Measurements from ENCODE around the gene PLCH2.

The PLCH2 gene

DNA sequence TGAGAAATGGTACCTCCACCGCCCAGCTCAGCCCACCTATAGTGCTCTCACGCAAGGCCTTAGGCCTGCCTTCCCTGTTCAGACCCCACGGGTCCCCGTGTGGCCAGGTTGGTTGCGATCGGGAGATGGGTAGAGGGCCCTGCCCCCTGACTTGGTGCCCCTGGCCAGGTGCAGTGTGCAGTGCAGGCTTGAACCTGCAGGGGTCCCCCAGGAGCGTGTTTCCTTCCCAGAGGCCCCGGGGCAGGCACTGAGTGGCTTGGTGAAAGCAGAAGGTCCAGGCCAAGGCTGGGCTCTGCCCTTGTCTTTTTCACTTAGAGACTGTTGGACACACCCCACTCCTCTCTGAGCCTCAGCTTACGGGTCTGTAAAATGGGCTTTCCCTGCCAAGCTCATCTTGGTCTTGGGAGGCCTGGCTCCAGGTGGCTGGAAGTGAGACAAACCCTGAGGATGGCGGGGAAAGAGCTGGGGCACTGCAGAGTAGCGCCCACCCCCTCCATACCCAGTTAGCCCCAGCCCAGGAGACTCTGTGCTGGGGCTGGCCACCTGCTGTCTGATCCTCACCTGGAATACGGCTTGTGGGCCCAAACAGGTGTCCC lies 63.3 kb downstream of the PLCH2 start:
- Histone ChIP-seq H3K27ac (ENCODE audit: insufficient read depth, low read length, poor library complexity, severe bottlenecking) (no peak overlapping the region), H3K4me3 (ENCODE audit: insufficient read depth, low read depth, low read length, poor library complexity, severe bottlenecking) (no peak overlapping the region), H3K36me3 (ENCODE audit: control insufficient read depth, insufficient read depth, low read length) (no peaks in the 10 kb centered on the region), H3K27me3 (replicated peaks; ENCODE audit: control insufficient read depth, insufficient read depth, low read length, poor library complexity, severe bottlenecking) (no peaks in the 10 kb centered on the region), H3K4me1 (ENCODE audit: control insufficient read depth, insufficient read depth, low read length, poor library complexity, severe bottlenecking) (peaks cover 10% of the 10 kb centered on the region), H3K9me3 (ENCODE audit: control insufficient read depth, low read length) (no peaks in the 10 kb centered on the region)
- DNase-seq: no peak

DNA sequence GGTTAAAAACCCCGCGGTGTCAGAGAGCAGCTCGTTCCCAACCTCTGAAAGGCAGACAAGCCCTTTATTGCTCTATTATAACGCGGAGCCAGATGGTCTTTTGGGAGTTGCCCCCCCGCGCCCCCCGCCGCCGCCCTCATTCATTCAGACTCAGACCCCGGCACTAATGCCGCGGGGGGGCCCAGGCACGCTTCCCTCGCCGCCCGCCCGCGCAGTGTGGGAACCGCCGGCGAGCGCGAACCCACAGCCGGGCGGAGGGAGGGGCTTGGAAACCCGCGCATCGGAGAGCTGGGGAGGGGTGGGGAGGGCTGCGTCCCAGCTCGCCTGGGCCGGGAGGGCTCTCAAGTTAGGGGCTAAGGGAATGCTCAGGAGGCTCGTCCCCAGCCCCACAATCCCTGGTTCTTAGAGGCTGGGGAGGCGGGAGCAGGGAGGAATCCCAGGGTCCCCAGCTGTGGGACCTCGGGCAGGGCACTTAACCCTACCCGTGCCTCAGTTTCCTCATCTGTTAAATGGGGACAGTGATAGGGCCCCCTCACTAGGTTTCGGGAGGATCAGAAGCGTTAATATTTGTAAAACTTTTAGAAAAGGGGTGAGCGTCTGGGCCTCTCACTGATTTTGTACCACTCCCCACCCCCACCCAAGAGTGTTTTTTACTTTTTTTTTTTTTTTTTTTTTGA lies 64.9 kb downstream of the PLCH2 start:
- no peaks in the 10 kb centered on the region for H3K36me3 ChIP-seq (ENCODE audit: control insufficient read depth, insufficient read depth, low read length)
- H3K27ac ChIP-seq (ENCODE audit: insufficient read depth, low read length, poor library complexity, severe bottlenecking): no peak overlapping the region
- no peaks in the 10 kb centered on the region for H3K9me3 ChIP-seq (ENCODE audit: control insufficient read depth, low read length)
- no peak for DNase-seq
- H3K27me3 ChIP-seq (replicated peaks; ENCODE audit: control insufficient read depth, insufficient read depth, low read length, poor library complexity, severe bottlenecking): no peaks in the 10 kb centered on the region
- no peak overlapping the region for H3K4me3 ChIP-seq (ENCODE audit: insufficient read depth, low read depth, low read length, poor library complexity, severe bottlenecking)
- peaks cover 18% of the 10 kb centered on the region for H3K4me1 ChIP-seq (ENCODE audit: control insufficient read depth, insufficient read depth, low read length, poor library complexity, severe bottlenecking)

DNA sequence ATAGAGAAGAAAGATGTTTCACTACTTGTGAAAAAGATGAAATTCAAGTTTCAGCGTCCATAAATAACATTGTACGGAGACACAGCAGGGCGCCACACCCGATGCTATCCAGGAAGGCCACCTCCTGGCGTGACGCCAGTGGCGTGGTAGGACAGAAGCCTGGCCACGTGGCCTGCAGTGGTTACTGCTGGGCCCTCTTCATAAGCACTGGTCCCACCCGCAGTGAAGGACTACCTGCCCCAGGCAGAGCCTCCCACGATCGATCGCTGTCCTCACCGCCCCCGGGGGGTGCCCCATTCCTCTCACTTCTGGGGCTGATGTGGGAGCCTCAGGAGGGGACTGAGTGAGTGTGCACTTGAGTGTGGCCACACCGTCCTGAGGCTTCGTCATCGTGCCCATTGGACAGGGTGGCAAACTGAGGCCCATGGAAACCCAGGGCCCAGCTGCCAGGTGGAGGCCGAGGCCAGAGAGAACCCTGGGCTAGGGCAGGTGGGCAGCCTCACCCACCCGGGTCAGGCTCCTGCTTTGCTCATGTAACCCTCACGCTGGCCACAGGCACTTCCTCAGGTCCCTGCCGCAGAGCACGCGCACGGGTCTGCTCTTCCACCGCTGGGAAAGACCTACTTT lies 65.6 kb downstream of the PLCH2 start:
- no peak overlapping the region for H3K4me3 ChIP-seq (ENCODE audit: insufficient read depth, low read depth, low read length, poor library complexity, severe bottlenecking)
- peaks cover 24% of the 10 kb centered on the region for H3K4me1 ChIP-seq (ENCODE audit: control insufficient read depth, insufficient read depth, low read length, poor library complexity, severe bottlenecking)
- H3K27ac ChIP-seq (ENCODE audit: insufficient read depth, low read length, poor library complexity, severe bottlenecking): no peak overlapping the region
- H3K36me3 ChIP-seq (ENCODE audit: control insufficient read depth, insufficient read depth, low read length): no peaks in the 10 kb centered on the region
- H3K9me3 ChIP-seq (ENCODE audit: control insufficient read depth, low read length): no peaks in the 10 kb centered on the region
- DNase-seq: no peak
- H3K27me3 ChIP-seq (replicated peaks; ENCODE audit: control insufficient read depth, insufficient read depth, low read length, poor library complexity, severe bottlenecking): no peaks in the 10 kb centered on the region

DNA sequence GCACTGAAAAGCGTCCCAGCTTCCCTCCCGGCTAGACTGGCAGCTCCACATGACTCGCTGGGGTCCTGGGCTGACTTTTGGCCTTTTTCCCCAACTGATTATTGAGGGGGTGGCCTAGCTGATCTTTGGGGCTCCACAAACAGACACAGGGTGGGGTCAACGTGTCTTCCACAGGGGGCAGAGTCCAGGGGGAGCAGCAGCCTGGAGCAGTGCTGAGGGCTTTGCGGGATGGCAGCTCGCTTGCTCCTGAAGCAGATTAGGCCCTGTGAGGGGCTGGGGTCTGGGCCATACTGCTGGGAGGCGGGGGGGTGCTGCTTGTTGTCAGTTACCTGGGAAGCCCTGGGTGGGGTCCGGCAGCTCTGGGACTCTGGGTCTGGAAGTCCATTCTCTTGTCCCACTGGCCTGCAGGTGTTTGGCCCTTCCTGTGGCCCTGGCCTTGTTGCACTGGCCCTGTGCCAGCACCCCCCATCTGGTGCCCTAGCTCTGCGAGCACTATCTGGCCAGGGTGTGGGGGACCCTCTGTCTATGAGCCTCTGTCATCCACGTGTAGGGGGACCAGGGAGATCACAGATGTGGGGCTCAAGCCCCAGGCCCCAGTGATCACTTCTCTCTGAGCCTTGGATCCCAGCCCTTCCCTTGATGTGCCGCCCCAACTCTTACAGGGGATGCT lies 66.3 kb downstream of the PLCH2 start:
- Histone ChIP-seq H3K27ac (ENCODE audit: insufficient read depth, low read length, poor library complexity, severe bottlenecking) (no peak overlapping the region), H3K9me3 (ENCODE audit: control insufficient read depth, low read length) (no peaks in the 10 kb centered on the region), H3K4me1 (ENCODE audit: control insufficient read depth, insufficient read depth, low read length, poor library complexity, severe bottlenecking) (peaks cover 27% of the 10 kb centered on the region), H3K36me3 (ENCODE audit: control insufficient read depth, insufficient read depth, low read length) (no peaks in the 10 kb centered on the region), H3K27me3 (replicated peaks; ENCODE audit: control insufficient read depth, insufficient read depth, low read length, poor library complexity, severe bottlenecking) (no peaks in the 10 kb centered on the region), H3K4me3 (ENCODE audit: insufficient read depth, low read depth, low read length, poor library complexity, severe bottlenecking) (no peak overlapping the region)
- DNase-seq: no peak

DNA sequence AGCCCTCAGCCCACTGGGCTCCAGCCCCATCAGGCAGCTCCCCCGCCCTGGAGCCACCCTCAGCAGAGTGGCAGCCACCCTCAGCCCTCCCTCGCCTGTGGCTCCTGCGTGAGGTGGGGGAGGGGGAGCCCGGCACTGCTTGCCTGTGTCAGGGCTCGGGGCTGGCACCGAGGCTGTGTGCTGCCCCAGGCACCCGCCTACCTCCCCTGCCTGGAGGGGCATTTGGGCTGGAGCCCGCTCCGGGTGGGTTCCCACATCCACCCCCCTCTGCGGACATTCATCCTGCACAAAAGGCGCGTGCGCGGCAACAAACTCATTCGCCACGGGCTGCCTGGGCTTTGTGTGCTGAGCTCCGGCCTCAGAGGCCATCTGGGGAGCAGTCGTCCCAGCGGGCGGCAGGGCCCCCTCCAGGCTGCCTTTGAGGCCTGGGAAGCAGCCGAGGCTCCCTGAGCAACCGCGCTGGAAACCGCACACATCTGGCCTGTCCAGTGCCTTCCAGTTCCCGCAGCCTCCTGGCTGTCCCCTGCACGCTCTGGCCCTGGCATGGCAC lies 67.5 kb downstream of the PLCH2 start:
- H3K9me3 ChIP-seq (ENCODE audit: control insufficient read depth, low read length): no peaks in the 10 kb centered on the region
- no peak overlapping the region for H3K27ac ChIP-seq (ENCODE audit: insufficient read depth, low read length, poor library complexity, severe bottlenecking)
- H3K4me1 ChIP-seq (ENCODE audit: control insufficient read depth, insufficient read depth, low read length, poor library complexity, severe bottlenecking): peaks cover 39% of the 10 kb centered on the region
- no peak for DNase-seq
- no peaks in the 10 kb centered on the region for H3K36me3 ChIP-seq (ENCODE audit: control insufficient read depth, insufficient read depth, low read length)
- no peaks in the 10 kb centered on the region for H3K27me3 ChIP-seq (replicated peaks; ENCODE audit: control insufficient read depth, insufficient read depth, low read length, poor library complexity, severe bottlenecking)
- no peak overlapping the region for H3K4me3 ChIP-seq (ENCODE audit: insufficient read depth, low read depth, low read length, poor library complexity, severe bottlenecking)

DNA sequence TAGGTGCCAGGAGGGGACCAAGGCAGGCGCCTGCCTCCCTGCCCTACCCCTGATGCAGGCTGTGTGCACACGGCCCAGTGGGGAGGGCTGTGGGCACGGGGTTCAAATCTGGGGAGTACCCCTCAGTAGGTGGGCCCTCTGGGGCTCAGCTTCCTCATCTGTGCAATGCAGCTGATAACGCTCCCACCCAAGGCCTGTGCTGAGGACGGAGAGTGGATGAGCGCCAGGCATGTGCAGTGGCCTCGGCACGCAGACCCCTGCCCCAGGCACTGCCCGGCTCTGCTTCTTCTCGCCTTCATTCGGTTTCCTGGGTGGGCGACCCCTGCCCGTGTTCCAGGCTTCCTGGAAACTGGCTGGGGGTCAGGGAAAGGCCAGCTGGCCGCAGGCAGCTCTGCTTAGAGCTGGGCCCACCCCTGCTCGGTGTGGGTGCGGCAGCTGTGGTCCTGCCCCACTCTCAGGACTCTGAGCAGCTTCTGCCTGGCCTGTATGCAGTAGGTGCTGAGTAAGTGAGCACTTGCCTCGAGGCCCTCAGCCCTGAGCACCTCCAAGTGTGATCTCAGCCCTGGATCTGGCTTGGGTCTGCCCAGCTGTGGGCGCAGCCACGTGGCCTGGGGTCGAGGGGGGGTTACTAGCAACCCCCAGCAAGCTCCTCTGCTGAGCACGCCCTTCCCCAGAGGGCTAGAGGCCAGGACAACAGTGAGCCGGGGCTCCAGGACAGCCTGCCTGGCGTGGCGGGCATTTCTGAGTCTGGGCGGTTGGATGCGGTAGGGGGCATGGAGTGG lies 68.2 kb downstream of the PLCH2 start:
- Histone ChIP-seq H3K27me3 (replicated peaks; ENCODE audit: control insufficient read depth, insufficient read depth, low read length, poor library complexity, severe bottlenecking) (no peaks in the 10 kb centered on the region), H3K9me3 (ENCODE audit: control insufficient read depth, low read length) (no peaks in the 10 kb centered on the region), H3K4me3 (ENCODE audit: insufficient read depth, low read depth, low read length, poor library complexity, severe bottlenecking) (no peak overlapping the region), H3K4me1 (ENCODE audit: control insufficient read depth, insufficient read depth, low read length, poor library complexity, severe bottlenecking) (peaks cover 45% of the 10 kb centered on the region), H3K27ac (ENCODE audit: insufficient read depth, low read length, poor library complexity, severe bottlenecking) (no peak overlapping the region), H3K36me3 (ENCODE audit: control insufficient read depth, insufficient read depth, low read length) (no peaks in the 10 kb centered on the region)
- DNase-seq: no peak

DNA sequence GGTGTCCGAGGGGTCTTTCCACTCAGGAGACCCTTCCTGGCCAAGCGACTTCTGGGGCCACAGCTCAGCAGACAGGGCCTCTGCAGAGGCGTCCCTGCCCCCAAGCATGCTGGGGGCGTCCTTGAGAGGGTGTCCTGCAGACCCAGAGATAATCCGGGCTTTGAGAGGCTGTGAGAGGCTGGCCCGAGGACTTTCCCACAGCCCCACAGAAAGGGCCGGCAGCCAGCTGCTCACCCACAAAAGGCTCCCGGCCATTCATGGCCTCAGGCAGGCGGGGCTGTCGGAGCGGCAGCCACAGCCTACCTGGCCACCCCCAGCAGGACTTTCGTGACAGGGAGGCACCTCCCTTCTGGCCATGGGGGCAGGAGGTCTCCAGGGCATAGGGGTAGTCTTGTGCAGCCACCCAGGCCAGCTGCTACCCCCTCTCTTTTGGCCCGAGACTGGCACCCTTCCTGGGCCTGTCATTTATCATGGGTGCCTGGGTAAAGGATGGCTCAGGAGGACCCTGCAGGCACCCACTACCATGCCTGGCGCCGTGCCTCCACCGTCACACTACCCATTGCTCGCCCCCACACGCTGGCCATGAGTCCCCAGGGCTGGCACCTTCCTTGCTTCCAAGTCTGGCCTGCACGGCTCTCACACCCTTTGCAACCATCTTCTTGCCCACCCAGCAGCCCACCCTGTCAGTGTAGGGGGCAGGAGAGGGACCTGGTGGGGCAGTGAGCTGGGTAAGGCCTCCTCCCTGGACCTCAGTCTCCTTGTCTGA lies 69.0 kb downstream of the PLCH2 start:
- H3K27ac ChIP-seq (ENCODE audit: insufficient read depth, low read length, poor library complexity, severe bottlenecking): peak overlapping the region; percentile 37
- DNase-seq: no peak
- H3K9me3 ChIP-seq (ENCODE audit: control insufficient read depth, low read length): no peaks in the 10 kb centered on the region

DNA sequence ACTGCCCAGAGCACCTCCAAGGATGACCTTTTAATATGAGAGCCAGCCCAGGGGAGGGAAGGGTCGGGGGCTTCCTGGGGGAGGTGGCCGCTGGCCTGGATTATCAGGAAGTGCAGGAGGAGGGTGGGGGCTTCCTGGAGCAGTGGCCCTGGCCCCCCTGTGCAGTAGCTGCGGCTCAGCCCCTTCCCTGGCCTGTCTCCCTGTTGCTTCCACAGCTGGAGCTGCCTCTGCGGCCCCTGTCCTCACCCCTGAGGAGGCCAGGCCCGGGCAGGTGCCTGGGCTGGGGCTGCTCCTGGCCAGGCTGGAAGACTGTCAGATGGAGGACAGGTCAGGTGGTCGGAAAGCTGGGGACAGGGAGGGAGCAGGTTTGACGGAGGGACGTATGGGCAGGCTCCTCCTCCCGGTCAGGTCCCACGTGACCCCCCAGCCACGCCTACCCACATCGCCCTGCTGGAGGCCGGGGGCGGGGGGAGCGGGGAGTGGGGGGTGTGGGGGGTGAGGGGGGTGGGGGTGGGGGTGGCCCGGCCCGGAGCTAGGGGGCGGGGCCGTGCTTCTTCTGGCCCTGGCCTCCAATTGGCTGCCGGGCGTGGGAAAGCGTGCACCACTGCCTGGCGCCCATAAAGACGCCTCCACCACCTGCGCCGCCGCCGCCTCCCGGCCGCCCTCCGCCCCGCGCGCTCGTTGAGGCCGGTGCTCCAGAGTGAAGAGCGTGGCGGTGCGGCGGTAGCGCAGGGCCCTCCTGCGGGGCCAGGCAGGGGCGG lies 69.8 kb downstream of the PLCH2 start:
- H3K27ac ChIP-seq (ENCODE audit: insufficient read depth, low read length, poor library complexity, severe bottlenecking): peak overlapping the region; percentile 98
- peaks cover 41% of the 10 kb centered on the region for H3K4me1 ChIP-seq (ENCODE audit: control insufficient read depth, insufficient read depth, low read length, poor library complexity, severe bottlenecking)

More for the DNA sequence above, 69.0 kb downstream of the PLCH2 start:
- Histone ChIP-seq H3K36me3 (ENCODE audit: control insufficient read depth, insufficient read depth, low read length) (no peaks in the 10 kb centered on the region), H3K27me3 (replicated peaks; ENCODE audit: control insufficient read depth, insufficient read depth, low read length, poor library complexity, severe bottlenecking) (no peaks in the 10 kb centered on the region), H3K4me3 (ENCODE audit: insufficient read depth, low read depth, low read length, poor library complexity, severe bottlenecking) (no peak overlapping the region), H3K4me1 (ENCODE audit: control insufficient read depth, insufficient read depth, low read length, poor library complexity, severe bottlenecking) (peaks cover 48% of the 10 kb centered on the region)

More for the DNA sequence above, 69.8 kb downstream of the PLCH2 start:
- no peaks in the 10 kb centered on the region for H3K27me3 ChIP-seq (replicated peaks; ENCODE audit: control insufficient read depth, insufficient read depth, low read length, poor library complexity, severe bottlenecking)
- no peaks in the 10 kb centered on the region for H3K36me3 ChIP-seq (ENCODE audit: control insufficient read depth, insufficient read depth, low read length)
- H3K4me3 ChIP-seq (ENCODE audit: insufficient read depth, low read depth, low read length, poor library complexity, severe bottlenecking): peak overlapping the region; percentile 64
- DNase-seq: peak; percentile 85 to 91 (median 88)
- no peaks in the 10 kb centered on the region for H3K9me3 ChIP-seq (ENCODE audit: control insufficient read depth, low read length)

Data from effector memory CD4-positive, alpha-beta T cell (primary cell).